ENCODE measurements around the gene ZNF236.

The ZNF236 gene

DNA sequence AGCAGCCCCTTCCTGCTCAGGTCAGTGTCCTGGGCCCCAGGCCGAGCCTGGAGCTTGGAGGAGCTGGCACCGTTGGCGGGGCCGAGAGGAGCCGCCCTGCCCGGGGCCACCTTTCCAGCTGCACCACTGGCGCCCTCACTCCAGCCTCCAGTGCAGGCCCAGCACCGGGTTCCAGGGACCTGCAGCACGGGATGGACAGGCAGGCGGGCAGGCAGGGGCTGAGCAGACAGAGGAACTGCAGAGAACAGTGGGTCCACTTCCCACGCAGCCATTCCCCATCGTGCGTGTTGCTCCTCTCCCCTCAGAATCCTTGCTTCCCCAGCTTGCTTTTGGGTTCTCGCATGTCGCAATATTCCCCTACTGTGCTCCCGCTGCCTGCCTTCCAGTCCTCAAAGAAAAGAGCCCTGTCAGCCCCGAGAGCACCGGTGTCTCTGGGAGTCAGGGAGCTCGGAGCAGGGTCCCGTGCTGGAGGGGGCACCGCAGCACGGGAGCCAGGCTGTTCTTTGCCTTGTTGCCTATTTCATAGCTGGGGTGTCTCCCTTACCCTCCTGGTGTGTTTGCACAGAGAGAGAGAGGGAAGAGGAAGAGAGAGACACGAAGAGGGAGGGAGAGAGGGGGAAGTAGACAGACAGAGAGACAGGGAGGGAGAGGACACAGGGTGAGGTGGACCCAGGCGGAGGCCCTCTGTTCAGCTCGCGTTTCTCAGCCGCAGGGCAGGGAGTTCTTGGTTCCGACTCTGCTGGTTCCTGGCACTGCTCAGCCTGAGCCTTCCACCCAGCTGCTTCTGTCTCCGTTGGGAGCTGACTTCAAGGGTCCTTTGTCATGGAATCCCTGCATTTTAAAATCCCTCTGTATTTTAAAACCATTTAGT lies 184.2 kb downstream of the ZNF236 start:
- H3K36me3 ChIP-seq (replicated peaks; ENCODE audit: low read depth, low read length): no peaks in the 10 kb centered on the region
- peaks cover 14% of the 10 kb centered on the region for H3K27me3 ChIP-seq (ENCODE audit: low read depth, low read length)
- H3K79me2 ChIP-seq (ENCODE audit: low read length): no peaks in the 10 kb centered on the region
- no peak overlapping the region for H2AFZ ChIP-seq (ENCODE audit: low read depth, low read length)
- no peaks in the 10 kb centered on the region for H3K9me3 ChIP-seq (ENCODE audit: insufficient read depth, low read length)
- no peak overlapping the region for H3K9ac ChIP-seq (ENCODE audit: low read length)
- no peak overlapping the region for H3K4me3 ChIP-seq (ENCODE audit: low read length)
- no peak overlapping the region for H3K4me2 ChIP-seq (ENCODE audit: low read length)
- H4K20me1 ChIP-seq (ENCODE audit: insufficient read depth, low read length): peaks cover 20% of the 10 kb centered on the region
- H3K4me1 ChIP-seq (ENCODE audit: low read length): peaks cover 30% of the 10 kb centered on the region
- TF ChIP-seq EZH2phosphoT487 (IDR thresholded peaks at IDR 0.05; ENCODE audit: low read depth): no peak
- TF ChIP-seq, protein P1, sequence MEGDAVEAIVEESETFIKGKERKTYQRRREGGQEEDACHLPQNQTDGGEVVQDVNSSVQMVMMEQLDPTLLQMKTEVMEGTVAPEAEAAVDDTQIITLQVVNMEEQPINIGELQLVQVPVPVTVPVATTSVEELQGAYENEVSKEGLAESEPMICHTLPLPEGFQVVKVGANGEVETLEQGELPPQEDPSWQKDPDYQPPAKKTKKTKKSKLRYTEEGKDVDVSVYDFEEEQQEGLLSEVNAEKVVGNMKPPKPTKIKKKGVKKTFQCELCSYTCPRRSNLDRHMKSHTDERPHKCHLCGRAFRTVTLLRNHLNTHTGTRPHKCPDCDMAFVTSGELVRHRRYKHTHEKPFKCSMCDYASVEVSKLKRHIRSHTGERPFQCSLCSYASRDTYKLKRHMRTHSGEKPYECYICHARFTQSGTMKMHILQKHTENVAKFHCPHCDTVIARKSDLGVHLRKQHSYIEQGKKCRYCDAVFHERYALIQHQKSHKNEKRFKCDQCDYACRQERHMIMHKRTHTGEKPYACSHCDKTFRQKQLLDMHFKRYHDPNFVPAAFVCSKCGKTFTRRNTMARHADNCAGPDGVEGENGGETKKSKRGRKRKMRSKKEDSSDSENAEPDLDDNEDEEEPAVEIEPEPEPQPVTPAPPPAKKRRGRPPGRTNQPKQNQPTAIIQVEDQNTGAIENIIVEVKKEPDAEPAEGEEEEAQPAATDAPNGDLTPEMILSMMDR (IDR thresholded peaks at IDR 0.05; ENCODE audit: low read depth, low read length): no peak
- no peak overlapping the region for H3K27ac ChIP-seq (ENCODE audit: low read length)

DNA sequence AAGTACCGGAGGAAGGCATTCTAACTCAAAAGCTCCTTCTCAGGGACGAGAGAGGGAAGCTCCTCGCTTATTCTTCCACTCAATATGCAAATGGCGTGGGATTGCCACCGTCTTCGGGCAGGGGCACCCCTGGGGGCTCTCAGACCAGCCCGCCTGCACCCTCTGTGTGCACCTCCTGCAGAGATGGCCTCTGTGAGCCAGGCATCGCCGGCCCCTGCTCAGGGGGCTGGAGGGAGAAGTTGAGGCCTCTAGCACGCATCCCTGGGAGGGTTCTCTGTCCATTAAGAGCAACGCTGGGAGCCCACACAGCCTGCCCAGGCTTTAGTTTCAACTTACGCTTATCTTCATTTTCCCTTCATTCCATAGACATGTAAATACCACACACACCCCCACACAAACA lies 184.9 kb downstream of the ZNF236 start:
- no peaks in the 10 kb centered on the region for H3K79me2 ChIP-seq (ENCODE audit: low read length)
- peaks cover 25% of the 10 kb centered on the region for H3K4me1 ChIP-seq (ENCODE audit: low read length)
- TF ChIP-seq, protein P1 (IDR thresholded peaks at IDR 0.05; ENCODE audit: low read depth, low read length): no peak
- no peak for TF ChIP-seq EZH2phosphoT487 (IDR thresholded peaks at IDR 0.05; ENCODE audit: low read depth)
- no peak overlapping the region for H2AFZ ChIP-seq (ENCODE audit: low read depth, low read length)
- no peaks in the 10 kb centered on the region for H3K36me3 ChIP-seq (replicated peaks; ENCODE audit: low read depth, low read length)
- H3K9me3 ChIP-seq (ENCODE audit: insufficient read depth, low read length): no peaks in the 10 kb centered on the region
- H3K27me3 ChIP-seq (ENCODE audit: low read depth, low read length): peaks cover 14% of the 10 kb centered on the region
- H4K20me1 ChIP-seq (ENCODE audit: insufficient read depth, low read length): peaks cover 20% of the 10 kb centered on the region
- no peak overlapping the region for H3K4me3 ChIP-seq (ENCODE audit: low read length)
- H3K9ac ChIP-seq (ENCODE audit: low read length): no peak overlapping the region
- H3K4me2 ChIP-seq (ENCODE audit: low read length): no peak overlapping the region
- H3K27ac ChIP-seq (ENCODE audit: low read length): no peak overlapping the region

DNA sequence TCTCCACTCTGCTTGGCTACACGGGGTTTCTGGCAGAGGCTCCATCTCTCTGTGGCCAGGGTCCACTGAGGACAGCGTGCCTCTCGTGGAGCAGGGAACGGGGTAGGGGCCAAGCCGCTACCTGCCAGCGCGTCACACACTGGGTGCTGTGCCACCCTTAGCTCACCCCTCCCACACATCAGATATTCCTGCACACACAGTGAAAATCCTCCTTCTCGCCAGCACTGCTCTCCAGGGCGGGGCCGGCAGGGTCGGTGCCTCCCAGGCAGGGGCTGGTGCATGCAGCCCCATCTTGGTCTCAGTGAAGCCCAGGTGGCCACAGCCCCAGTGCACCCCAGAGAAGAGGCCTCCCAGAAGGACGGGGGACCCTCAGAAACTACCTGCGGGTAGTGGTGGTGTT lies 185.6 kb downstream of the ZNF236 start:
- Histone ChIP-seq H3K4me3 (ENCODE audit: low read length) (no peak overlapping the region), H3K27ac (ENCODE audit: low read length) (no peak overlapping the region), H2AFZ (ENCODE audit: low read depth, low read length) (no peak overlapping the region), H3K27me3 (ENCODE audit: low read depth, low read length) (peaks cover 14% of the 10 kb centered on the region), H3K79me2 (ENCODE audit: low read length) (no peaks in the 10 kb centered on the region), H3K4me2 (ENCODE audit: low read length) (no peak overlapping the region), H3K4me1 (ENCODE audit: low read length) (peaks cover 17% of the 10 kb centered on the region), H3K9ac (ENCODE audit: low read length) (no peak overlapping the region), H3K36me3 (replicated peaks; ENCODE audit: low read depth, low read length) (no peaks in the 10 kb centered on the region), H4K20me1 (ENCODE audit: insufficient read depth, low read length) (peaks cover 23% of the 10 kb centered on the region), H3K9me3 (ENCODE audit: insufficient read depth, low read length) (no peaks in the 10 kb centered on the region)
- no peak for TF ChIP-seq EZH2phosphoT487 (IDR thresholded peaks at IDR 0.05; ENCODE audit: low read depth)
- TF ChIP-seq, protein P1 (IDR thresholded peaks at IDR 0.05; ENCODE audit: low read depth, low read length): no peak

DNA sequence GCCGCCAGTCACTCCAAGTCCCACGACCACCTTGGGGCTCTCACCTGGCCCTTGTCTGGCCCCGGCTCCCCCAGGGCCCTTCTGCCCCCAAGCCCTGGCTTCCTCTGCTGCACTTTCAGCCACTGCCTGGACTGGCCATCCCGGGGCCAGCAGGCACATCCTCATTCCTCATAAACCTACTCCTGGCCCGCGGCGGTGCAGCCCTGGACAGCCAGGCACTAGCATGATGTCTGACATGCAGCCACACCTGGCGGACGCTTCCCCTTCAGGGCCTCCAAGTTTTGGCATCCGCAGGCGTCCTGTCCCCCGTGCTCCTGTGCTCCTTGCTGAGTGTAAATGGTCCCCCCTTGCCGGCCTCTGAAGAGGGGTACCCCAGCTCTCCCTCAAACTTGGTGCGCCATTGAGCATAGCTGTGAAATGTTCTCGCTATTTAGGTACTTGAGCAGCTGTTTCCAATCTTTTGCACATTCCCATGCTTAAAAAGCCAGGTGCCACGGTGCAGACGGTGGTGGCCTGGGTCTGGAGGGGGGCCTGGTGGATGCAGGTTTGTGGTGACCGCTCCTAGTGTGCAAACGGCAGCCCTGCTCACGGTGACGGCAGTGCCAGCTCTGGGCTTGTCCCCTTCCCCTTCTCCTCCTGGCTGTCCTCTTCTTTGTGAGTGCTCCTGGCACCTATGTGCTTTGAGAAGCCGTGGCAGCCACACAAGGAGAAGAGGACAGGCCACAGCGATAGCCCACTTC lies 186.4 kb downstream of the ZNF236 start:
- H3K79me2 ChIP-seq (ENCODE audit: low read length): no peaks in the 10 kb centered on the region
- H3K27me3 ChIP-seq (ENCODE audit: low read depth, low read length): peaks cover 11% of the 10 kb centered on the region
- no peaks in the 10 kb centered on the region for H3K9me3 ChIP-seq (ENCODE audit: insufficient read depth, low read length)
- no peak overlapping the region for H3K4me3 ChIP-seq (ENCODE audit: low read length)
- no peak overlapping the region for H3K4me2 ChIP-seq (ENCODE audit: low read length)
- no peak overlapping the region for H3K27ac ChIP-seq (ENCODE audit: low read length)
- no peaks in the 10 kb centered on the region for H3K36me3 ChIP-seq (replicated peaks; ENCODE audit: low read depth, low read length)
- no peak for TF ChIP-seq EZH2phosphoT487 (IDR thresholded peaks at IDR 0.05; ENCODE audit: low read depth)
- TF ChIP-seq, protein P1 (IDR thresholded peaks at IDR 0.05; ENCODE audit: low read depth, low read length): no peak
- peaks cover 27% of the 10 kb centered on the region for H4K20me1 ChIP-seq (ENCODE audit: insufficient read depth, low read length)
- H3K9ac ChIP-seq (ENCODE audit: low read length): no peak overlapping the region
- H3K4me1 ChIP-seq (ENCODE audit: low read length): peaks cover 16% of the 10 kb centered on the region
- H2AFZ ChIP-seq (ENCODE audit: low read depth, low read length): no peak overlapping the region
